Right lobe of liver (tissue), 6 donors: Measurements from ENCODE around the gene VPS37D. TPM values are rescaled to one million over a fixed set of nuclear protein-coding genes. Genes with fewer than 3 reads are reported as not detected.
"Not testable (repeated sequence)": the region's sequence is repeated elsewhere in the genome, so short reads cannot be mapped to it uniquely, and the experiment has no call there.

Source experiments
- ATAC-seq, 4 donors: fragments of 200-7000 bp; cut with Tn5 transposase; one replicate each; pipeline ENCODE4 v1.9.1; 2020; ENCODE audit warnings: mild to moderate bottlenecking in 4 of 4, moderate library complexity in 4 of 4
- DNase-seq, 3 donors: peaks; one replicate each; pipeline ENCODE4 v3.0.0-alpha.2; 2020
- H3K27ac ChIP-seq, 3 donors: fragments of 200-600 bp; one replicate each; pipeline ENCODE4 v1.8.0; 2022
- H3K27me3 ChIP-seq, 2 donors: fragments of 200-600 bp; one replicate each; pipeline ENCODE4 v1.8.0; 2022
- H3K36me3 ChIP-seq, 4 donors: fragments of 200-600 bp; sonication (generic) in 1 of 4; one replicate each; pipeline versions ENCODE4 v1.5.1 to v1.8.0; 2017 to 2022; ENCODE audit warnings: control low read depth in 1 of 4
- H3K4me1 ChIP-seq, 4 donors: fragments of 200-600 bp; sonication (generic) in 1 of 4; one replicate each; pipeline versions ENCODE4 v1.5.1 to v1.8.0; 2017 to 2022; ENCODE audit warnings: control low read depth in 1 of 4
- H3K4me3 ChIP-seq, 3 donors: fragments of 200-600 bp; one replicate each; pipeline ENCODE4 v1.8.0; 2022
- H3K9me3 ChIP-seq, 4 donors: fragments of 200-600 bp; sonication (generic) in 1 of 4; one replicate each; pipeline versions ENCODE4 v1.5.1 to v1.8.0; 2017 to 2022; ENCODE audit warnings: control low read depth in 1 of 4
- POLR2A ChIP-seq: fragments of 450-650 bp; IDR thresholded peaks from one replicate; pipeline ENCODE4 v1.6.1; 2017; ENCODE audit warnings: antibody characterized with exemption, mild to moderate bottlenecking
- WGBS: methylation state at CpG from one replicate; pipeline ENCODE4 v1.1.6; 2018; ENCODE audit warnings: low coverage, low lambda C conversion rate; ENCODE audit not compliant: insufficient coverage; ENCODE audit errors: missing lambda C conversion rate; 5-methylcytosine and 5-hydroxymethylcytosine counted together
- intact Hi-C, 2 donors: fragments of 100-400 bp; cut with DNase I; formaldehyde crosslinking; loops; one replicate each; pipeline versions ENCODE4 v1.11.2 to v1.14.1; 2022
- total RNA-seq, 6 experiments: library from RNA; depleted of rRNA in 2 of 6; stranded (reverse); fragments of >200 nt in 2 of 6; fragmentation: NEBNext Ultra II Directional in 3 of 6; extraction: Animal tissue kit (Norgen Biotek cat#: 25700) in 3 of 6; gene quantifications; one replicate each; pipeline versions ENCODE4 v1.1.0 to v1.2.4, GENCODE V29; 2016 to 2023
- TF ChIP-seq, protein P1 (sequence below), 4 donors: fragments of 200-600 bp in 3 of 4; fragments of 450-650 bp in 1 of 4; IDR thresholded peaks; one replicate each; pipeline versions ENCODE4 v1.5.1 to v1.8.0; 2016 to 2022; ENCODE audit warnings: antibody characterized with exemption in 4 of 4, mild to moderate bottlenecking in 2 of 4
- donor health status: DM: no; HTN: yes; CAD: no.
- donor health status: DM: no; HTN: no; CAD: no.
- donor health status: DM: no; HTN: no; CAD: no.
- donor health status: DM: no; HTN: yes; CAD: no.
- donor health status: DM: no; HTN: yes; CAD: no.

VPS37D gene
- total RNA-seq, 6 experiments from 2014 or later: 1.2 to 3.0 (median 2.2) TPM

DNA sequence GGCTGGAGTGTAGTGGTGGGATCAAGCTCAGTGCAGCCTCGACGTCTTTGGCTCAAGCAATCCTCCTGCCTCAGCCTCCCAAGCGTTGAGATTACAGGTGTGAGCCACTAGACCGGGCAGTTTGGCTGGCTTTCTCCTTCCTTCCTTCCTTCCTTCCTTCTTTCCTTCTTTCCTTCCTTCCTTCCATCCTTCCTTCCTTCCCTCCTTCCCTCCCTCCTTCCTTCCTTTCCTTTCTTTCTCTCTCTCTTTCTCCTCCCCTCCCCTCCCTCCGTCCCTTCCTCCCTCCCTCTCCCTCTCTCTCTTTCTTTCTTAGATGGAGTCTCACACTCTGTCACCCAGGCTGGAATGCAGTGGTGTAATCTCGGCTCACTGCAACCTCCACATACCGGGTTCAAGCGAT, 7.6 kb upstream of the VPS37D start:
- 60% methylated on average over 6 of the region's 8 CpGs for WGBS
- Histone ChIP-seq H3K9me3 (no peaks in the 10 kb centered on the region), H3K27me3 (no peaks in the 10 kb centered on the region), H3K27ac (no peak overlapping the region), H3K4me3 (no peak overlapping the region), H3K4me1 (no peaks in the 10 kb centered on the region), H3K36me3 (no peaks in the 10 kb centered on the region)
- DNase-seq: no peak
- ATAC-seq: no peak
- intact Hi-C loops: loop anchor here in 1 of 2 donors (5.0 kb wide), 1 partner anchor 48 kb away; no protein-coding TSS in a partner anchor
- TF ChIP-seq POLR2A: no peak
- TF ChIP-seq, protein P1, sequence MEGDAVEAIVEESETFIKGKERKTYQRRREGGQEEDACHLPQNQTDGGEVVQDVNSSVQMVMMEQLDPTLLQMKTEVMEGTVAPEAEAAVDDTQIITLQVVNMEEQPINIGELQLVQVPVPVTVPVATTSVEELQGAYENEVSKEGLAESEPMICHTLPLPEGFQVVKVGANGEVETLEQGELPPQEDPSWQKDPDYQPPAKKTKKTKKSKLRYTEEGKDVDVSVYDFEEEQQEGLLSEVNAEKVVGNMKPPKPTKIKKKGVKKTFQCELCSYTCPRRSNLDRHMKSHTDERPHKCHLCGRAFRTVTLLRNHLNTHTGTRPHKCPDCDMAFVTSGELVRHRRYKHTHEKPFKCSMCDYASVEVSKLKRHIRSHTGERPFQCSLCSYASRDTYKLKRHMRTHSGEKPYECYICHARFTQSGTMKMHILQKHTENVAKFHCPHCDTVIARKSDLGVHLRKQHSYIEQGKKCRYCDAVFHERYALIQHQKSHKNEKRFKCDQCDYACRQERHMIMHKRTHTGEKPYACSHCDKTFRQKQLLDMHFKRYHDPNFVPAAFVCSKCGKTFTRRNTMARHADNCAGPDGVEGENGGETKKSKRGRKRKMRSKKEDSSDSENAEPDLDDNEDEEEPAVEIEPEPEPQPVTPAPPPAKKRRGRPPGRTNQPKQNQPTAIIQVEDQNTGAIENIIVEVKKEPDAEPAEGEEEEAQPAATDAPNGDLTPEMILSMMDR (IDR thresholded peaks at IDR 0.05): no peak

DNA sequence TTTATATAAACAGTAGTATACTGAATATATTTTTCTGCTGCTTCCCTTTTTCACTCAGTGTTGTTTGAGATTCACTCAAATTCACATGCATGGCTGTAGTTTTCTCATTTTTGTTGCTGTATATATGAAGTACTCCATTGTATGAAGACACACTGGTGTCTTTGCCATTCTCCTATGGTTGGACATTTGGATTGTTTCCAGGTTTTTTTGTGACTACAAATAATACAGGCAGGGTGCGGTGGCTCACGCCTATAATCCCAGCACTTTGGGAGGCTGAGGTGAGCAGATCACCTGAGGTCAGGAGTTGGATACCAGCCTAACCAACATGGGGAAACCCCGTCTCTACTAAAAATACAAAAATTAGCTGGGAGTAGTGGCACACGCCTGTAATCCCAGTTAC, 7.0 kb upstream of the VPS37D start:
- 21% methylated on average over 4 of the region's 4 CpGs for WGBS
- intact Hi-C loops: loop anchor here in 1 of 2 donors (5.0 kb wide), 1 partner anchor 48 kb away; no protein-coding TSS in a partner anchor
- not testable (repeated sequence) for DNase-seq, H3K27ac ChIP-seq, H3K9me3 ChIP-seq, H3K4me3 ChIP-seq, H3K27me3 ChIP-seq, H3K36me3 ChIP-seq, ATAC-seq, H3K4me1 ChIP-seq

DNA sequence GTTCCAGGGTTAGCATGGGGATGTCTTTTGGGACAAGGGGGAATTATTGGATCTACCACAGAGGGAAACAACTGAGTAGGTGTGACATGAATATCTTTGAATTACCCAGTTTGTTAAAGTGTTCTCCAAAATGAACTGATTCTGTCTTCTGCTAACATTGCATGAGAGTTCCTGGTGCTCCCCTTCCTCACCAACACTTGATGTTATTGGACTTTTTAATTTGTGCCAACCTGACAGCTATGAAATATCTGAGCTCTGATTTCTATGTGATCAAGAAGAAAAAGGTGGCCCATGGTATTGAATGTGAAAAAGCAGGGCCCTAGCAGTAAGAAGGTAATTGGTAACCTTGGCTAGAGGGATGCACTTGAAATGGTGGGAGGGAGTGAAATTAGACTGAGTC, 4.6 kb upstream of the VPS37D start:
- Histone ChIP-seq H3K36me3 (no peaks in the 10 kb centered on the region), H3K4me3 (no peak overlapping the region), H3K4me1 (peaks cover 0 to 10% (median under 1%) of the 10 kb centered on the region in 4 donors), H3K27ac (no peak overlapping the region), H3K9me3 (no peaks in the 10 kb centered on the region), H3K27me3 (no peaks in the 10 kb centered on the region)
- intact Hi-C loops: loop anchor here in 1 of 2 donors (5.0 kb wide), 1 partner anchor 51 kb away; no protein-coding TSS in a partner anchor
- no peak for DNase-seq
- no peak for TF ChIP-seq POLR2A
- TF ChIP-seq, protein P1 (IDR thresholded peaks at IDR 0.05): no peak
- no peak for ATAC-seq

DNA sequence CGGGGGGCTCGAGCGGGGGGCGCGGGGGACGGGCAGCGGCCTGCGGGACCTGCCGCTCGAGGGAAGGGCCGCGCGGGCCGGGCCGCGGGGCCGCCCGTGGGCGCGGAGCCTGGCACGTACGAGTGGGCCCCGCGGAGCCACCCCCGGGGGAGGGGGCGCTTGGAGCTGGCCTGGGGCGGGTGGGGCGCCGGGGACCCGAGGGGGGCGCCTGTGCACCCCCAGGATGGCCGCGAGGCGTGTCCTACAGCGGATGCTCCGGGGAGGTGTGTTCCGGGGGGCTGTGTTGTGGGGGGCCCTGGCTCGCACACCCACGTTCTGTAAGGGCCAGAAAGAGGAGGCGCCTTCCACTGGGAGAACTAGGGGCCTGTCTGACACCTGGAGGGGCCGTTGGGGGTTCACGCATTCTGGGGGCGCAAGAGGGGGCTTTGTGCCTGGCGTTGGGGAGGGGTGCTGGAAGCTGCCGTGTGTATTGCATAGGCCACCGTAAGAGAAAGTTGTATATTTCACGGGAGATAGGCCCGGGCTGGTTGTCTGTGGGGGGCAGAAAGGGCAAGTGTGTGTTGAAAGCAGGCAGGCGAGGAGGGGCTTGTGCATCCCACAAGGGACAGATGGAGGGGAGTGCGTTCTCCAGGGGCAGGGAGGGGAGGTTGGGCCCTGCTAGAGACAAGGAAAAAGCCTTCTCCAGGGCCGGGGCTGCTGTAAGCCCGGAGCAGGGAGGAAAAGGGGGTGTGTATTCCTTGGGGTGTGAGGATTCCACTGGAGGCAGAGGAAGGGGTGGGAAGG, 663 bp downstream of the VPS37D start:
- H3K27me3 ChIP-seq: no peaks in the 10 kb centered on the region
- TF ChIP-seq, protein P1 (IDR thresholded peaks at IDR 0.05): no peak
- no peak for TF ChIP-seq POLR2A
- no peak for ATAC-seq
- peaks cover 0 to 10% (median under 1%) of the 10 kb centered on the region in 4 donors for H3K4me1 ChIP-seq
- intact Hi-C loops: no loop called here
- peak overlapping the region; percentile 18 to 60 (median 49) for H3K4me3 ChIP-seq
- H3K9me3 ChIP-seq: no peaks in the 10 kb centered on the region
- 4% methylated on average over 9 of the region's 52 CpGs for WGBS
- no peak for DNase-seq
- H3K27ac ChIP-seq: no peak overlapping the region
- no peaks in the 10 kb centered on the region for H3K36me3 ChIP-seq

DNA sequence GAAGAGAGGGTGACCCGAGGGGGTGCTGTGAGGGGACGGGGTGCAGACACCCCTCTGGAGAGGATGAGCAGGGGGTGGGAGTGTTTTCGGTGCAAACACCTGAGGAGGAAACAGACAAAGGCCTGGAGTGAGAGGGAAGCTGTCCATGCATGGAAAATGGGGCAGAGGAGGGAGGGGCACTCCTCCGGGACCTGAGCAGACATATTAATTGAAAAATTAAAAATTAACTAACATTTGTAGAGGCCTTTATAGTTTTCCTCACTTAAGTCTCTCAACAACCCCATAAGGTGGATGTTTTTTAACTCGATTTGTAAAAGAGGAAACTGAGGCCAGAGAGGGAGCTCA, 1.2 kb downstream of the VPS37D start:
- no peaks in the 10 kb centered on the region for H3K36me3 ChIP-seq
- H3K27ac ChIP-seq: no peak overlapping the region
- DNase-seq (no peak), ATAC-seq (no peak)
- peaks cover 0 to 10% (median under 1%) of the 10 kb centered on the region in 4 donors for H3K4me1 ChIP-seq
- no peaks in the 10 kb centered on the region for H3K27me3 ChIP-seq
- no peaks in the 10 kb centered on the region for H3K9me3 ChIP-seq
- 16% methylated on average over 4 of the region's 5 CpGs for WGBS
- no peak for TF ChIP-seq POLR2A
- TF ChIP-seq, protein P1 (IDR thresholded peaks at IDR 0.05): no peak
- intact Hi-C loops: no loop called here
- no peak overlapping the region for H3K4me3 ChIP-seq
